Activated CD4-positive, alpha-beta T cell treated with anti-CD3 and anti-CD28 coated beads for 24 hours (primary cell): ENCODE data around the gene TMEM91.
"Not testable (repeated sequence)": the region's sequence is repeated elsewhere in the genome, so short reads cannot be mapped to it uniquely, and the experiment has no call there.

Source experiments
- DNase-seq, 2 donors: peaks; one replicate each; pipeline ENCODE4 v3.0.0-alpha.2; 2020; ENCODE audit warnings: low read depth in 2 of 2

The TMEM91 gene

GRCh38 chr19:41377977-41378709 is 1.8 kb downstream of the TMEM91 start:
- DNase-seq: no peak

GRCh38 chr19:41381536-41381935 is 5.2 kb downstream of the TMEM91 start:
- DNase-seq: not testable (repeated sequence)

DNA sequence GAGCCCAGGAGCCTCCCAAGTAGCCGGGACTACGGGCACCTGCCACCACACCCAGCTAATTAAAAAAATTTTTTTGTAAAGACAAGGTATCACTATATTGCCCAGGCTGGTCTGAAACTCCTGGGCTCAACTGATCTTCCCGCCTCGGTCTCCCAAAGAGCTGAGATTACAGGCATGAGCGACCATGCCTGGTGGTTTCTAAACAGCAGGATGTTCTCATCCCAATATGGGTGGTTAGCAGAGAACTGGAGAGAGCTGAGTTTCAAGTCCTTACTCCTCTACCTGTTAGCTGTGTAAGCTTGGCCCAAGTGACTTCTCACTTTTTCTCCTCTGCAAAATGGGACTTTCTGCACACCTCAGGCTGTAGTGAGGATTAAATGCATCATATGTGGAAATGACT is 8.0 kb downstream of the TMEM91 start:
- DNase-seq: no peak

GRCh38 chr19:41386442-41386841 is 10.1 kb downstream of the TMEM91 start:
- no peak for DNase-seq

- DNase-seq: no peak
Observed at GRCh38 chr19:41391618-41392017, 15.3 kb downstream of the TMEM91 start.

DNA sequence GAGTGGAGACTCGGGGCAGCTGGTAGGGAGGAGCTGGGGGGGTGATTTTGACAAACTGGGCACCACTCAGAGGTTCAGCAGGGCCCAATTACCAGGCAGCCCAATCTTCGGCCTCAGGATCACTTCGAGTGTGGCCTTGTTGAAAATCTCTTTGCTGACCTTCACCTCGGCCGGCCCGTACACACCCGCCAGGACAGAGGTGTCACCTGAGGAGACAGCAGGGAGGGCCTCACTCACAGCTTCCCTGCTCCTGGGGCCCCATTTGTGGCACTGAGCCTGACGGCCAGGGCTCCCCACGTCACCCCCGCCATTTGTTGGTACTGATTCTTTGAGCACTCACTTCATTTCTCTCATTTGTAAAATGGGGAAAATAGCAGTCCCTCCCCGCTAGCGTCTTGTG is 16.4 kb downstream of the TMEM91 start:
- DNase-seq: no peak

GRCh38 chr19:41395355-41395754 is 19.0 kb downstream of the TMEM91 start:
- no peak for DNase-seq

- peak; percentile 98 for DNase-seq
Observed at GRCh38 chr19:41397086-41398049, 21.0 kb downstream of the TMEM91 start, which contains the start of the genes BCKDHA and EXOSC5. Gene BCKDHA (plus strand): TSS chr19:41397818. CDS start chr19:41397828, 10 bp downstream. Gene EXOSC5 (minus strand): TSS chr19:41397359. CDS start chr19:41397328, 31 bp downstream.

DNA sequence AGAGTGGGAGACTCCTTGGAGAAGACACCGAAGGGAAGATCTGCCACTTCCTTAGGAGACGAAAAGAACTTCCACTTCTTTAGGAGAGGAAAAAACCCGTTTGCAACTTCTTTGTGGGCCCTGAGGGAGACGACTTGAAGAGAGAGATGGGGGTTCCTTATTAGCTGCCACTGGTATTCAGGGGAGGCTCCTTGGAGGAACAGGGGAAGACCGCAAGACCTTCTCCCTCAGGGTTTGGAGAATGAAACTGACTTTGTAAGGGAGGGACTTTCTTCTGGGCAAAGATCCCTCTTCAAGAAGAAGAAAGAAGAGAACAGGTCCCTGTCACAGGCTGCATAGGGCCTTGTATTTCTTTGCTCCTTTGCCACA is 21.7 kb downstream of the TMEM91 start:
- no peak for DNase-seq

GRCh38 chr19:41398598-41398997 is 22.3 kb downstream of the TMEM91 start:
- no peak for DNase-seq

DNA sequence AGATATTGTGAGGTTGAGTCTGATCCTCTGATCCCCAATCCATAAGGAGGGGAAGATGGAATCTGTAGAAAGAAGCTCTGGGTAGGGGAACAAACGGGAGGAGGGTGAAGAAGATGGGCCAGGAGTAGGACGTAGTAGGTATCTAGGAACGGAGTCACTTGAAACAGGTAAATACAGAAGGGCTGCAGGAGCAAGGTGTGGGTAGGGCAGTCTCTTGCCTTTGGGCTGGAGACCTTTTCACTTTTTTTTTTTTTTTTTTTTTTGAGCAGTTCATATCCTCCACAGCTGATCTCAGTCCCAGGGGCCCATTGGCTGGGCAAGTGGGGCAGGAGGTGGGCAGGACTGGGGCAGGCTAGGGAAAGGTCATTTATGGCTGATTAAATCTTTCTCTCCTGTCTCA is 22.8 kb downstream of the TMEM91 start:
- no peak for DNase-seq

GRCh38 chr19:41399525-41399924 is 23.2 kb downstream of the TMEM91 start:
- no peak for DNase-seq

DNA sequence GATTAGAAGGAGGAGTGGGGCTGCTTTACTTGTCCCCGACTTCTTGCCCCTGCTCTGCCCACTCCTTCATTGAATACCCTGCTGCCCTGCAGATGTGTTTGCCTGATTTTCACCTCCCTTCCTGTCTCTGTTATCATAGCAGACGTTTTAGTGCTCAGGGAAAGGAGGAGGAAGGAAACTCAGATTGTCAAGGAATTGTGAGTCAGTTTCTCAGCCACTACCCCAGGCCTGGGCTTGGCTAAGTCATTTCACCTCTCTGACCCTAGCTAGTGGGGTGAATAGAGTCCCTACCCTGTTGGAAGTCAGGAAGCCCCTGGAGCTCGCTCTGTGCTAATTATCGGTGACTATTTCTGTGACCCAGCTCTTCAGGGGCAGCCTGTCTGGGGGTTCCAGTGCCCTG is 25.1 kb downstream of the TMEM91 start:
- DNase-seq: no peak

DNA sequence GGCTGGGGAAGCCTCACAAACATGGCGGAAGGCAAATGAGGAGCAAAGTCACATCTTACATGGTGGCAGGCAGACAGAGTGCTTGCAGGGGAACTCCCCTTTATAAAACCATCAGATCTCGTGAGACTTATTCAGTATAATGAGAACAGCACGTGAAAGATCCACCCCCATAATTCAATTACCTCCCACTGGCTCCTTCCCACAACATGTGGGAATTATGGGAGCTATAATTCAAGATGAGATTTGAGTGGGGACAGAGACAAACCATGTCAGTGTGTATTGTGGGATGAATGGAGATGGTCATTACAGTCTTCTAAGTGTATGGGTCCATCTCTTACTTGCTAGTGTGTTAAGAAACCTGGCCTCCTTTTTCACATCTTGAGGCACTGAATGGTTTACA is 25.7 kb downstream of the TMEM91 start:
- no peak for DNase-seq

GRCh38 chr19:41403181-41403970 is 27.0 kb downstream of the TMEM91 start:
- no peak for DNase-seq

GRCh38 chr19:41405776-41406175 is 29.4 kb downstream of the TMEM91 start:
- no peak for DNase-seq

DNA sequence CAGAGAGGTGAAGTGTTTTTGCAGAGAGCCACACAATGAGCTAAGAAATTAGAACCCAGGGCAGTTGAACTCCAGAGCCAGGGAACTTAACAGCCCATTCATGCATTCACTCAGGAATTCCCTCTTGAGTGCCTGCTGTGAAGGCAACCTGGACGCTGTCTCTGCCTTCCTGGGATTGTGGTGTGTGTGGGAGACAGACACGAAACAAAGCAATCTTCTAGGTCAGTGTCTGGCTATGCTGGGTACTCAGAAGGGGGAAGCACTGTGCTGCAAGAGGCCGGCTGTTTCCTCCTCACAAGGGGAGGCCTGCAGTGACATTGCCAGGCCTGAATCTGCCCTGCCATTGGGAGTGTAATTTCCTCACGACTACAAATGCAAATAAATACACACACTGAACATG is 30.9 kb downstream of the TMEM91 start:
- no peak for DNase-seq

- DNase-seq: no peak
Observed at GRCh38 chr19:41408256-41408655, 31.9 kb downstream of the TMEM91 start.

GRCh38 chr19:41408846-41409245 is 32.5 kb downstream of the TMEM91 start:
- not testable (repeated sequence) for DNase-seq

DNA sequence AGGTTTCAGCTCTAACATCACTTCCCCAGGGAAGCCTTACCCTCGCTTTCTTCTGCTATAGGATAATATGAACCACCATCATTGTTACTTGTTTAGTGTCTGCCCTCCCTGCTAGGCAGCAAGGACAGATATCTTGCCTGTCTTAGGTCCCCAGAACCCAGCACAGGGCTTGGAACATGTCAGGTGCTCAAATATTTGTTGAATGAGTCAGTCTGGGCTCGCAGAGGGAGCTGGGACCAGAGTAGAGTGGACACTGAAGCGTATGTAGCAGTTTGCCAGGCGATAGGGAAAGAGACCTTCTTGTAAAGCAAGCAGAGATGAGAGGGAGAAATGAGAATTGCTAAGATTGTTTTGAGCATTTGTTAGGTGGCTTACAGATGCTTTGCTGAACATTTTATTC is 33.0 kb downstream of the TMEM91 start:
- DNase-seq: no peak

DNA sequence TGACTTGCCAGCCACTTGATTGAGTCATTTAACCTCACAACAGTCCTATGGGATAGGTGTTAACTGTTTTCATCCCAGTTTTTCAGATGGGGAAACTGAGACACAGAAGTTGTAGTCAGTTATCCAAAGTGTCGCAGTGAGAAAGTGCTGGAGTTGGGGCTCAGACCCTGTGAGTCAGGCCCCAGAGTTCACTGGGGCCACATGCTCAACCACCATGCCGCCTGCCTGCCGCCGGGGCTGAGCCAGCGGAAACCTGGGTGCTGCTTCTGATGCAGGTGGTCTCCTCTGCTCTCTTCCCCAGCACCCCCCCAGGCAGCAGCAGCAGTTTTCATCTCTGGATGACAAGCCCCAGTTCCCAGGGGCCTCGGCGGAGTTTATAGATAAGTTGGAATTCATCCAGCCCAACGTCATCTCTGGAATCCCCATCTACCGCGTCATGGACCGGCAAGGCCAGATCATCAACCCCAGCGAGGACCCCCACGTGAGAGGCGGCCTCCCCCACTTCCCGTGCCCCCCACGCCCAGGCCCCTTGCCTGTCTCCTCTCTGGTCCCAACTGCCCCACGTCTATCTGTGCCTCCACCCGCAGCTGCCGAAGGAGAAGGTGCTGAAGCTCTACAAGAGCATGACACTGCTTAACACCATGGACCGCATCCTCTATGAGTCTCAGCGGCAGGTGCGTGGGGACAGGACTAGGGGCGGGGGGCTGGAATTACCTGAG is 34.2 kb downstream of the TMEM91 start:
- no peak for DNase-seq
